HG02798 (cell line): ENCODE data around the gene PHIP.

Experiments used
- ATAC-seq: cut with Tn5 transposase; IDR thresholded peaks from one replicate; pipeline ENCODE4 v1.9.1; 2021; ENCODE audit warnings: mild to moderate bottlenecking; ENCODE audit not compliant: unreplicated experiment, poor library complexity

The PHIP gene

GRCh38 chr6:79028641-79029314, 49.3 kb downstream of the PHIP start:
- no peak for ATAC-seq

GRCh38 chr6:79011940-79012339, 66.1 kb downstream of the PHIP start:
- ATAC-seq: no peak

- ATAC-seq: no peak
Observed at GRCh38 chr6:79010422-79010821, 67.6 kb downstream of the PHIP start.

- no peak for ATAC-seq
Observed at GRCh38 chr6:79009819-79010218, 68.2 kb downstream of the PHIP start.

GRCh38 chr6:79005497-79005896, 72.6 kb downstream of the PHIP start:
- ATAC-seq: no peak

- ATAC-seq: no peak
Observed at GRCh38 chr6:79005024-79005423, 73.0 kb downstream of the PHIP start.

- no peak for ATAC-seq
Observed at GRCh38 chr6:79004239-79004638, 73.8 kb downstream of the PHIP start.

GRCh38 chr6:79001415-79001814, 76.6 kb downstream of the PHIP start:
- no peak for ATAC-seq

- no peak for ATAC-seq
Observed at GRCh38 chr6:78999737-79000136, 78.3 kb downstream of the PHIP start.

- ATAC-seq: no peak
Observed at GRCh38 chr6:78995946-78996345, 82.1 kb downstream of the PHIP start.

- no peak for ATAC-seq
Observed at GRCh38 chr6:78995346-78995745, 82.7 kb downstream of the PHIP start.

GRCh38 chr6:78993955-78994354, 84.1 kb downstream of the PHIP start:
- no peak for ATAC-seq

GRCh38 chr6:78989191-78989590, 88.9 kb downstream of the PHIP start:
- ATAC-seq: no peak

- no peak for ATAC-seq
Observed at GRCh38 chr6:78986161-78986560, 91.9 kb downstream of the PHIP start.

GRCh38 chr6:78984225-78984950, 93.7 kb downstream of the PHIP start:
- no peak for ATAC-seq

- no peak for ATAC-seq
Observed at GRCh38 chr6:78967191-78967590, 110.9 kb downstream of the PHIP start.

- no peak for ATAC-seq
Observed at GRCh38 chr6:78966542-78966941, 111.5 kb downstream of the PHIP start.

- no peak for ATAC-seq
Observed at GRCh38 chr6:78962448-78962847, 115.6 kb downstream of the PHIP start.

GRCh38 chr6:78954740-78955139, 123.3 kb downstream of the PHIP start:
- no peak for ATAC-seq

- ATAC-seq: no peak
Observed at GRCh38 chr6:78953798-78954197, 124.3 kb downstream of the PHIP start.

- no peak for ATAC-seq
Observed at GRCh38 chr6:78952362-78952761, 125.7 kb downstream of the PHIP start.

- no peak for ATAC-seq
Observed at GRCh38 chr6:78948785-78949184, 129.3 kb downstream of the PHIP start.
